Activated T-cell treated with anti-CD3 and anti-CD28 coated beads, Interleukin-2, amount 50 U/mL, for 24 hours (primary cell): ENCODE data around the gene DYNC1I1.

Source experiments
- DNase-seq: peaks from one replicate; pipeline ENCODE4 v3.0.0-alpha.2; 2020
- H3K27ac Mint-ChIP-seq: 2 replicates; pipeline ENCODE4 v1.8.0; 2020; ENCODE audit warnings: mild to moderate bottlenecking, mixed read lengths
- H3K27me3 Mint-ChIP-seq: 2 replicates; pipeline ENCODE4 v1.8.0; 2020; ENCODE audit warnings: mixed read lengths
- H3K36me3 Mint-ChIP-seq: 2 replicates; pipeline ENCODE4 v1.8.0; 2020; ENCODE audit warnings: low read depth, mixed read lengths
- H3K4me1 Mint-ChIP-seq: 2 replicates; pipeline ENCODE4 v1.8.0; 2020; ENCODE audit warnings: low read depth, mixed read lengths
- H3K4me3 Mint-ChIP-seq: 2 replicates; pipeline ENCODE4 v1.8.0; 2020; ENCODE audit warnings: mild to moderate bottlenecking, moderate library complexity, mixed read lengths
- H3K9me3 Mint-ChIP-seq: 2 replicates; pipeline ENCODE4 v1.8.0; 2020; ENCODE audit warnings: mixed read lengths

The DYNC1I1 gene

GRCh38 chr7:96009148-96009547, 236.8 kb downstream of the DYNC1I1 start:
- Mint-ChIP-seq H3K4me3 (no peak overlapping the region), H3K4me1 (no peaks in the 10 kb centered on the region), H3K9me3 (no peaks in the 10 kb centered on the region), H3K27me3 (peaks cover 20% of the 10 kb centered on the region), H3K36me3 (no peaks in the 10 kb centered on the region), H3K27ac (no peak overlapping the region)
- DNase-seq, result no peak

GRCh38 chr7:96013836-96014235, 241.5 kb downstream of the DYNC1I1 start:
- Mint-ChIP-seq H3K36me3 (no peaks in the 10 kb centered on the region), H3K27me3 (peaks cover 40% of the 10 kb centered on the region), H3K4me1 (peaks cover 3% of the 10 kb centered on the region), H3K27ac (no peak overlapping the region), H3K4me3 (no peak overlapping the region), H3K9me3 (no peaks in the 10 kb centered on the region)
- no peak for DNase-seq

- Mint-ChIP-seq H3K36me3 (no peaks in the 10 kb centered on the region), H3K4me3 (no peak overlapping the region), H3K9me3 (no peaks in the 10 kb centered on the region), H3K4me1 (peaks cover 3% of the 10 kb centered on the region), H3K27ac (no peak overlapping the region), H3K27me3 (peaks cover 45% of the 10 kb centered on the region)
- DNase-seq, result no peak
Observed at GRCh38 chr7:96014617-96015016, 242.3 kb downstream of the DYNC1I1 start.

- Mint-ChIP-seq H3K4me3 (no peak overlapping the region), H3K4me1 (peaks cover 3% of the 10 kb centered on the region), H3K27ac (no peak overlapping the region), H3K9me3 (no peaks in the 10 kb centered on the region), H3K36me3 (no peaks in the 10 kb centered on the region), H3K27me3 (peaks cover 47% of the 10 kb centered on the region)
- no peak for DNase-seq
Observed at GRCh38 chr7:96016056-96016586, 243.8 kb downstream of the DYNC1I1 start.

DNA sequence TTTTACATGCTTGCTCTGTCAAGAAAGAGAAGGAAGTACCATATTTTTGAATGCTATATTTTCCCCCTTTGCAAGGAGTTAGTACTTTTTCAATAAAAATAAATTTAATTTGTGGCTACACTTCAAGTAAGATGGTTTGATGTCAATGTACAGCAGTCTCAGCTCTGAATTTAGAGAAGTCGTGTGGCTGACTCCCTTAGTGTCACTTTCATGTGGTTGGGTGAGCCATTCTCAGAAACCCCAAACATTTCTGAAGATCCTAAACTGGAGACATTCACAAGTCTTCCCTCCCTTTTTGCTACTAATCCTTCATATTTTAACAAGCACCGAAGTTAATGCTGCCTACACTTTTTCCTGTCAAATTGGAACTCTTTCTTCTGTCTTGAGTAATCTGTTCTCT, 244.4 kb downstream of the DYNC1I1 start:
- Mint-ChIP-seq H3K4me1 (peaks cover 3% of the 10 kb centered on the region), H3K27me3 (peaks cover 49% of the 10 kb centered on the region), H3K4me3 (no peak overlapping the region), H3K36me3 (no peaks in the 10 kb centered on the region), H3K27ac (no peak overlapping the region), H3K9me3 (no peaks in the 10 kb centered on the region)
- no peak for DNase-seq

GRCh38 chr7:96017877-96018276, 245.5 kb downstream of the DYNC1I1 start:
- Mint-ChIP-seq H3K36me3 (no peaks in the 10 kb centered on the region), H3K27me3 (peaks cover 44% of the 10 kb centered on the region), H3K9me3 (no peaks in the 10 kb centered on the region), H3K27ac (no peak overlapping the region), H3K4me1 (peaks cover 3% of the 10 kb centered on the region), H3K4me3 (no peak overlapping the region)
- no peak for DNase-seq

GRCh38 chr7:96021568-96021967, 249.2 kb downstream of the DYNC1I1 start:
- Mint-ChIP-seq H3K9me3 (no peaks in the 10 kb centered on the region), H3K4me1 (peaks cover 3% of the 10 kb centered on the region), H3K27me3 (peaks cover 31% of the 10 kb centered on the region), H3K36me3 (no peaks in the 10 kb centered on the region), H3K27ac (no peak overlapping the region), H3K4me3 (no peak overlapping the region)
- no peak for DNase-seq

DNA sequence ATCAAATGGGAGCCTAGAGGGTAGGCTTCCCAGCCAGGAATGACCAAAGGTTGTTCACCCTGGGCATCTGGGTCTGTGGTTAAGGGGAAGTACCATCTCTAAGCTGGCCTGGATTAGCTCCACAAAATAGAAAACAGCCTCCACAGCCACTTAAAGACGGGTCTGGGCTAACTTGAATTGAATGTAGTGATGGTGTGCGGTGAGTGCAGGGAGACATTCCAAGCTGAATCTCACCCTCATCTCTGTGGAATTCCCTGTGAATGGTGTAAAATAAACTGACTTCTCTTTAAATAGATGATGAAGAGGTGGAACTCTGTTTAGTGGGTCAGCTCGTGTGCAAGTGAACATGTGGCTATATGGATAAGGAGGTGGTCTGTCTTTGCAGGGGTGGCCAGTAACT, 251.0 kb downstream of the DYNC1I1 start:
- H3K36me3 Mint-ChIP-seq, result no peaks in the 10 kb centered on the region
- H3K27ac Mint-ChIP-seq, result no peak overlapping the region
- DNase-seq, result no peak
- no peaks in the 10 kb centered on the region for H3K9me3 Mint-ChIP-seq
- H3K27me3 Mint-ChIP-seq, result peaks cover 35% of the 10 kb centered on the region
- H3K4me3 Mint-ChIP-seq, result no peak overlapping the region
- H3K4me1 Mint-ChIP-seq, result no peaks in the 10 kb centered on the region

DNA sequence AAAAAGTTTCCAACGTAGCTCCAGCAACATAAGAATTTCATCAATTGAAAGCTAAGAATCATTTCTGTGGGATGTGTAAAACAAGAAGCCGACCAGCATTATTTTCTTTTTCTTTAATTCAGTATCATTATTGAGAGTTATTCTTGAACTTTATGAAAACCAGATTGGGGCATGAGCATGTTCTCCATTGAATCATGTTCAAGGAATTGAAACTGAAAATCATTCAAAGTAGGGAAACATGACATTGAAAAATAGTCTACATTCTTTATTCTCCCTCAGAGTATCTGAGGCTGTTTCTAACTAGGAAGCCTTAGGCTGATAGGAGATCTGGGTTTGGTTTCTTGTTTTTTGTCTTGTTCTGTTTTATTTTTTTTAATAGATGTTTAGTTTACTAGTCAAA, 253.7 kb downstream of the DYNC1I1 start:
- no peaks in the 10 kb centered on the region for H3K36me3 Mint-ChIP-seq
- no peaks in the 10 kb centered on the region for H3K9me3 Mint-ChIP-seq
- H3K4me1 Mint-ChIP-seq, result peaks cover 5% of the 10 kb centered on the region
- H3K27me3 Mint-ChIP-seq, result peaks cover 27% of the 10 kb centered on the region
- H3K4me3 Mint-ChIP-seq, result no peak overlapping the region
- no peak overlapping the region for H3K27ac Mint-ChIP-seq
- no peak for DNase-seq

- Mint-ChIP-seq H3K4me3 (no peak overlapping the region), H3K36me3 (no peaks in the 10 kb centered on the region), H3K4me1 (peaks cover 5% of the 10 kb centered on the region), H3K27me3 (peaks cover 24% of the 10 kb centered on the region), H3K27ac (no peak overlapping the region), H3K9me3 (no peaks in the 10 kb centered on the region)
- DNase-seq, result no peak
Observed at GRCh38 chr7:96026611-96027010, 254.3 kb downstream of the DYNC1I1 start.

- H3K27me3 Mint-ChIP-seq, result peaks cover 26% of the 10 kb centered on the region
- H3K36me3 Mint-ChIP-seq, result no peaks in the 10 kb centered on the region
- no peak overlapping the region for H3K27ac Mint-ChIP-seq
- no peak overlapping the region for H3K4me3 Mint-ChIP-seq
- no peaks in the 10 kb centered on the region for H3K9me3 Mint-ChIP-seq
- DNase-seq, result no peak
- peaks cover 5% of the 10 kb centered on the region for H3K4me1 Mint-ChIP-seq
Observed at GRCh38 chr7:96028729-96029128, 256.4 kb downstream of the DYNC1I1 start.

DNA sequence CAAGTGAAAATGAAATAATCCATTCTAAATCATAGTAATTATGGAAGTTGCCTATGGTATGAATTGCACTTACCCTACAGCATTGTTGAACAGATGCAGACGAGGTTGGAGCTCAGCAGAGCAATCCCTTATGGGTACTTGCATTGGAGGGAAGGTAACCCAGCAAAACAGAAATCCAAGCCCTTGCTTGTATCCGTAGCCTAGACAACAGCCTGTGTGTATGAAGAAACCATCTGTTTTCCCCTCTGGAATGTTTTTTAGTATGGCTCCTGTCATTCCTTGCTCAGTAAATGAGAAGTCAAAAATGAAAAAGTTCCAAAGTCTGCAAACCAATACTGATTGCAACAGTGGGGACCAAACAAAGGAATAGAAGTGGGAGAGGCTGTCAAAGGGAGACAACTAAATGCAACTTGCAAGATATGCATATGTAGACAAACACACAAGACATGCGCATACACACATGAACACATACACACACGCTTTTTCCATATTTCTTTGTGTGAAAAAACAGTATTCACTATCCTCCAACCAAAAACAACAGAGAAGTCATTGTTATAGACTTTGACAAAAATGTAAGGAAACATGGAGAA, 260.8 kb downstream of the DYNC1I1 start:
- no peaks in the 10 kb centered on the region for H3K9me3 Mint-ChIP-seq
- no peaks in the 10 kb centered on the region for H3K36me3 Mint-ChIP-seq

GRCh38 chr7:96034940-96035727, 262.8 kb downstream of the DYNC1I1 start:
- no peaks in the 10 kb centered on the region for H3K9me3 Mint-ChIP-seq
- no peak overlapping the region for H3K27ac Mint-ChIP-seq
- peaks cover 13% of the 10 kb centered on the region for H3K27me3 Mint-ChIP-seq
- no peaks in the 10 kb centered on the region for H3K4me1 Mint-ChIP-seq
- H3K4me3 Mint-ChIP-seq, result no peak overlapping the region
- no peaks in the 10 kb centered on the region for H3K36me3 Mint-ChIP-seq
- no peak for DNase-seq

More for the DNA sequence above, 260.8 kb downstream of the DYNC1I1 start:
- Mint-ChIP-seq H3K4me3 (no peak overlapping the region), H3K27ac (no peak overlapping the region), H3K27me3 (peaks cover 20% of the 10 kb centered on the region), H3K4me1 (peaks cover 5% of the 10 kb centered on the region)
- DNase-seq, result no peak

DNA sequence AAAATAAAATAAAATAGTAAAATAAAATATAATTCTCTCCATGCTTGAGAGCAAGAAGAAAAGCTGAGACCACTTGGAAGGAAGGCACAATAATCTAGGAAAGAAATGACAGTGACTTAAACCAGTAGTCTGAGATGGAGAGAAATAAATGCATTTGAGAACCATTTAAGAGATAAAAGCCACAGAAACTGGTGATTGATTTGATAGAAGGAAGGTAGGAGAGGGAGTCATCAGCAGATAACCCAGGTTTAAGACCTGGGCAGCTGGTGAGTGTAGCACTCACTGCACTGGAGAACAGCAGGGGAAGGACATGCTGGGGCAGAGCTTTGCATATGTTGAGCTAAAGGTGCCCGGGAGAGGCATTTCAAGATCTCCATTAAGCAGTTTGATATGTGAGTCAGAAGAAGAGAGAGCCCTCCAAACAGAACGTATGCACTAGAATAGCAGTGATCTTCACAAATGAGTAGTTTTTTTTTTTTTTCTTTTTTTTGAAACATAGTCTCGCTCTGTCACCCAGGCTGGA, 268.0 kb downstream of the DYNC1I1 start:
- Mint-ChIP-seq H3K27me3 (peaks cover 13% of the 10 kb centered on the region), H3K4me1 (no peaks in the 10 kb centered on the region), H3K27ac (no peak overlapping the region), H3K4me3 (no peak overlapping the region), H3K36me3 (no peaks in the 10 kb centered on the region), H3K9me3 (no peaks in the 10 kb centered on the region)
- DNase-seq, result no peak

DNA sequence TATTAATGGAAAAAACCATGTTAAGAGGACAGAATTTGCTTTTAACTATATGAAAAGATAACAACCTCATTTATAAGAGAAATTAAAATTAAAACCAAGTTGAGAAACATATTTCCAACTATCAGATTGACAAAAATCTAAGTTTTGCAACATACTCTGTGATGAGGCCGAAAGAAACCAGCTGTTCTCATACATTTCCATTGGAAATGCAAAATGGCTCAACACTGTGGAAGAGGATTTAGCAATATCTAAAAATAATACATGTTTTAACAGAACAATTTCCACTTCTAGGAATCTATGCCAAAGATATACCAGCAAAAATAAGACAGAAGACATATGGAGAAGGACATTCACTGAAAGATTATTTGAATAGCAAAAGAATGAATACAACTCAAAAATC, 268.8 kb downstream of the DYNC1I1 start:
- H3K9me3 Mint-ChIP-seq, result no peaks in the 10 kb centered on the region
- no peak overlapping the region for H3K27ac Mint-ChIP-seq
- peaks cover 11% of the 10 kb centered on the region for H3K27me3 Mint-ChIP-seq
- H3K36me3 Mint-ChIP-seq, result no peaks in the 10 kb centered on the region
- H3K4me3 Mint-ChIP-seq, result no peak overlapping the region
- H3K4me1 Mint-ChIP-seq, result no peaks in the 10 kb centered on the region
- no peak for DNase-seq
